ENCODE measurements around the gene IFT122. TPM values are rescaled to one million over a fixed set of nuclear protein-coding genes. Genes with fewer than 3 reads are reported as not detected.

Gene IFT122
- total RNA-seq, 2 experiments from 2014 or later, result 21.6 to 37.0 TPM

DNA sequence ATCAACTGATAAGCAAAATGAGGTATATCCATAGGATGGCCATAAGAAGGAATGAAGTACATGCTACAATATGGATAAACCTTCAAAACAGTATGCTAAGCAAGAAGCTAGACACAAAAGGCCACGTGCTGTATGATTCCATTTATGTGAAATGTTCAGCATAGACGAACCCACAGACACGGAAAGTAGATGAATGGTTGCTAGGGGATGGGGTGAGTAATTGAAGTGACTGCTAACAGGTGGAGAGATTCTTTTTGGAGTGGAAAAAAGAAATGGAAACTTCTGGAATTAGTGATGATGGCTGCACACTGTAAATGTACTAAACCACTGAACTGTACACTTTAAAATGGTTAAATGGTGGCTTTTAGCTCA, 11.0 kb upstream of the IFT122 start:
- no peak for DNase-seq (ENCODE audit: low spot score)
- peaks cover 32% of the 10 kb centered on the region for H3K4me1 ChIP-seq (ENCODE audit: insufficient read depth, low read length, poor library complexity, severe bottlenecking)
- CTCF ChIA-PET (ENCODE audit: unreplicated experiment), result no interaction called here
- no peaks in the 10 kb centered on the region for H3K9me2 ChIP-seq (ENCODE audit: insufficient read depth, low read length)
- POLR2A ChIA-PET, result interaction anchor here (6.8 kb wide), 1 partner anchor 11 kb away, joined by 54 read pairs; the partner anchor contains the start of genes IFT122 and MBD4
- peaks cover 7% of the 10 kb centered on the region; the same call in 1 of the 2 replicates for H3K9me3 ChIP-seq (ENCODE audit: low read length)
- no peak overlapping the region for H3K27ac ChIP-seq (ENCODE audit: low read depth, low read length, poor library complexity, severe bottlenecking)
- H3K4me3 ChIP-seq (ENCODE audit: low read depth, low read length, poor library complexity, severe bottlenecking), result no peak overlapping the region
- H3K36me3 ChIP-seq (ENCODE audit: insufficient read depth, low read length), result peaks cover 73% of the 10 kb centered on the region
- H3K4me2 ChIP-seq (ENCODE audit: low read length), result peak overlapping the region; percentile 54; the same call in 1 of the 2 replicates
- no peak overlapping the region for H2AFZ ChIP-seq (ENCODE audit: low read length)
- no peaks in the 10 kb centered on the region for H4K20me1 ChIP-seq (ENCODE audit: insufficient read depth, low read length)
- TF ChIP-seq EZH2phosphoT487 (IDR thresholded peaks at IDR 0.05; ENCODE audit: borderline replicate concordance, low read depth, low read length), result no peak
- TF ChIP-seq, protein P1, sequence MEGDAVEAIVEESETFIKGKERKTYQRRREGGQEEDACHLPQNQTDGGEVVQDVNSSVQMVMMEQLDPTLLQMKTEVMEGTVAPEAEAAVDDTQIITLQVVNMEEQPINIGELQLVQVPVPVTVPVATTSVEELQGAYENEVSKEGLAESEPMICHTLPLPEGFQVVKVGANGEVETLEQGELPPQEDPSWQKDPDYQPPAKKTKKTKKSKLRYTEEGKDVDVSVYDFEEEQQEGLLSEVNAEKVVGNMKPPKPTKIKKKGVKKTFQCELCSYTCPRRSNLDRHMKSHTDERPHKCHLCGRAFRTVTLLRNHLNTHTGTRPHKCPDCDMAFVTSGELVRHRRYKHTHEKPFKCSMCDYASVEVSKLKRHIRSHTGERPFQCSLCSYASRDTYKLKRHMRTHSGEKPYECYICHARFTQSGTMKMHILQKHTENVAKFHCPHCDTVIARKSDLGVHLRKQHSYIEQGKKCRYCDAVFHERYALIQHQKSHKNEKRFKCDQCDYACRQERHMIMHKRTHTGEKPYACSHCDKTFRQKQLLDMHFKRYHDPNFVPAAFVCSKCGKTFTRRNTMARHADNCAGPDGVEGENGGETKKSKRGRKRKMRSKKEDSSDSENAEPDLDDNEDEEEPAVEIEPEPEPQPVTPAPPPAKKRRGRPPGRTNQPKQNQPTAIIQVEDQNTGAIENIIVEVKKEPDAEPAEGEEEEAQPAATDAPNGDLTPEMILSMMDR (conservative IDR thresholded peaks at IDR 0.05; ENCODE audit: low read length), result no peak
- intact Hi-C loops (cut with micrococcal nuclease; ENCODE audit: unreplicated experiment), result no loop called here
- BruUV-seq (replicated peaks), result no TSS peak
- H3K79me2 ChIP-seq (ENCODE audit: insufficient read depth, low read depth, low read length), result peaks cover 5% of the 10 kb centered on the region; the same call in 1 of the 2 replicates

DNA sequence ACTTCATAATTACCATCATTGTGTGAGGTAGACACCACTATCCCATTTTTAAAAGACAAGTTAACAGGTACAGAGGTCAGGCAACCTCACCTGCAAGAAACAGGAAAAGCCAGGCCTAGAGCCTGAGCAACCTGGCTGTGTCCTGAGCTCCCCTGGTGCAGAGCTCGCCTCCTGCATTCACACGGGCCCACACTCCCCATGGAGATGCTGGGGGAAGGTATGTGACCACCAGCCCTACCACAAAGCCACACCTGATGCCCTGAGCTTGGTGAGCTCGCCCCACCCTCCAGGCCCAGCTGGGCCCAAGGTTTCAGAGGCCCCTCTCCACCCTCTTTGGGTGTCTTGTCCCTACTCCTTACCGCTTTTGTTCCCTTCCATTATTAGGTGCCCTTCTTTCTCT, 10.4 kb upstream of the IFT122 start:
- Histone ChIP-seq H3K4me3 (ENCODE audit: low read depth, low read length, poor library complexity, severe bottlenecking) (no peak overlapping the region), H2AFZ (ENCODE audit: low read length) (no peak overlapping the region), H3K27ac (ENCODE audit: low read depth, low read length, poor library complexity, severe bottlenecking) (peak overlapping the region; percentile 16), H3K9me2 (ENCODE audit: insufficient read depth, low read length) (no peaks in the 10 kb centered on the region), H3K79me2 (ENCODE audit: insufficient read depth, low read depth, low read length) (peaks cover 10% of the 10 kb centered on the region), H3K9me3 (ENCODE audit: low read length) (peaks cover 4% of the 10 kb centered on the region; the same call in 1 of the 2 replicates), H4K20me1 (ENCODE audit: insufficient read depth, low read length) (no peaks in the 10 kb centered on the region), H3K4me1 (ENCODE audit: insufficient read depth, low read length, poor library complexity, severe bottlenecking) (peaks cover 32% of the 10 kb centered on the region), H3K4me2 (ENCODE audit: low read length) (no peak overlapping the region), H3K36me3 (ENCODE audit: insufficient read depth, low read length) (peaks cover 76% of the 10 kb centered on the region)
- ChIA-PET POLR2A (interaction anchor here (0.7 to 6.8 kb wide), 2 partner anchors 11 to 20 kb away, joined by 5 to 54 read pairs; partner anchors contain the start of genes IFT122 and MBD4), CTCF (ENCODE audit: unreplicated experiment) (no interaction called here)
- no peak for TF ChIP-seq EZH2phosphoT487 (IDR thresholded peaks at IDR 0.05; ENCODE audit: borderline replicate concordance, low read depth, low read length)
- TF ChIP-seq, protein P1 (conservative IDR thresholded peaks at IDR 0.05; ENCODE audit: low read length), result no peak
- intact Hi-C loops (cut with micrococcal nuclease; ENCODE audit: unreplicated experiment), result no loop called here
- DNase-seq (ENCODE audit: low spot score), result no peak
- BruUV-seq (replicated peaks), result no TSS peak

DNA sequence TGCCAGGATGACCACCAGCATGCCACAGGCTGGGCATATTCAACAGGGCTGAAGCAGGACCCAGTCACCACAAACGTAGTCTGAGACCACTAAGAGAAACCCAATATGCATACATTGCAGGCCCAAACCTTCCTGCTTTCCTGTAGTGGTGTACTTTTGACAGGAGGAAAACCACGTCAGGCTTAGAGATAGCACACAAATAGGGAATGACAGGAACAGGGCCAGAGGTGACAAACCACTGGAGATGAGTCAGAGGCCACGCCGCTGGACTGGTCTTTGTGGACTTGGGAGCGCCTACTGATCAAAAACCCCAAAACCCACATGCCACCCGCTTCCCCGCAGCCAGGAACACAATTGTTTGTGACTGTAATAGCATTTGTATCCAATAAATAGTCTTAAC, 8.0 kb upstream of the IFT122 start:
- no peak overlapping the region for H3K4me2 ChIP-seq (ENCODE audit: low read length)
- DNase-seq (ENCODE audit: low spot score), result no peak
- ChIA-PET POLR2A (interaction anchor here (6.8 kb wide), 1 partner anchor 8 kb away, joined by 54 read pairs; the partner anchor contains the start of genes IFT122 and MBD4), CTCF (ENCODE audit: unreplicated experiment) (no interaction called here)
- H3K79me2 ChIP-seq (ENCODE audit: insufficient read depth, low read depth, low read length), result peaks cover 34% of the 10 kb centered on the region
- no peak for TF ChIP-seq EZH2phosphoT487 (IDR thresholded peaks at IDR 0.05; ENCODE audit: borderline replicate concordance, low read depth, low read length)
- TF ChIP-seq, protein P1 (conservative IDR thresholded peaks at IDR 0.05; ENCODE audit: low read length), result no peak
- H3K4me1 ChIP-seq (ENCODE audit: insufficient read depth, low read length, poor library complexity, severe bottlenecking), result peaks cover 46% of the 10 kb centered on the region
- H3K36me3 ChIP-seq (ENCODE audit: insufficient read depth, low read length), result peaks cover 95% of the 10 kb centered on the region
- H4K20me1 ChIP-seq (ENCODE audit: insufficient read depth, low read length), result no peaks in the 10 kb centered on the region
- BruUV-seq (replicated peaks), result no TSS peak
- no peaks in the 10 kb centered on the region for H3K9me2 ChIP-seq (ENCODE audit: insufficient read depth, low read length)
- no peak overlapping the region for H3K27ac ChIP-seq (ENCODE audit: low read depth, low read length, poor library complexity, severe bottlenecking)
- no peaks in the 10 kb centered on the region for H3K9me3 ChIP-seq (ENCODE audit: low read length)
- H3K4me3 ChIP-seq (ENCODE audit: low read depth, low read length, poor library complexity, severe bottlenecking), result no peak overlapping the region
- intact Hi-C loops (cut with micrococcal nuclease; ENCODE audit: unreplicated experiment), result no loop called here
- H2AFZ ChIP-seq (ENCODE audit: low read length), result no peak overlapping the region
